OCI-LY7 (cell line): ENCODE results near the gene COL6A5. TPM values are rescaled to one million over a fixed set of nuclear protein-coding genes. Genes with fewer than 3 reads are reported as not detected.

Experiments used
- BruUV-seq: library from RNA; stranded (reverse); fragments of 400-500 nt; replicated peaks from 2 replicates; lab custom pipeline; 2021; lab: Mats Ljungman, UMichigan
- CTCF ChIA-PET: fragments of 300-600 bp; sonication (Branson Sonifier 250); formaldehyde crosslinking; loops from one replicate; lab custom pipeline; 2022; ENCODE audit warnings: antibody characterized with exemption; ENCODE audit not compliant: unreplicated experiment; lab: Charles Lee
- POLR2A ChIA-PET: fragments of 300-600 bp; sonication (Branson Sonifier 250); formaldehyde crosslinking; loops from one replicate; lab custom pipeline; 2022; ENCODE audit warnings: antibody characterized with exemption; lab: Charles Lee
- DNase-seq: peaks from one replicate; pipeline ENCODE4 v3.0.0-alpha.2; 2015; ENCODE audit warnings: low spot score
- H2AFZ ChIP-seq: fragments of 200-600 bp; sonication (generic), shearing (Covaris generic); 2 replicates; pipeline ENCODE4 v1.6.1; 2014; ENCODE audit warnings: mild to moderate bottlenecking, antibody characterized with exemption, low read length, moderate library complexity
- H3K27ac ChIP-seq: fragments of 200-600 bp; sonication (generic); 2 replicates; pipeline ENCODE4 v1.5.1; 2014; ENCODE audit warnings: mixed run types, low read depth, mild to moderate bottlenecking, moderate library complexity, low read length, inconsistent platforms; ENCODE audit not compliant: poor library complexity, severe bottlenecking
- H3K36me3 ChIP-seq: fragments of 200-600 bp; sonication (generic); 2 replicates; pipeline ENCODE4 v1.6.1; 2014; ENCODE audit warnings: mild to moderate bottlenecking, antibody characterized with exemption, low read length, moderate library complexity, mixed read lengths; ENCODE audit not compliant: insufficient read depth
- H3K4me1 ChIP-seq: fragments of 200-600 bp; sonication (generic); 2 replicates; pipeline ENCODE4 v1.5.1; 2014; ENCODE audit warnings: mild to moderate bottlenecking, low read length; ENCODE audit not compliant: insufficient read depth, poor library complexity, severe bottlenecking
- H3K4me2 ChIP-seq: fragments of 200-600 bp; sonication (generic); 2 replicates; pipeline ENCODE4 v1.6.1; 2014; ENCODE audit warnings: mild to moderate bottlenecking, low read length
- H3K4me3 ChIP-seq: fragments of 200-600 bp; sonication (generic); 2 replicates; pipeline ENCODE4 v1.5.1; 2014; ENCODE audit warnings: mild to moderate bottlenecking, low read depth, low read length; ENCODE audit not compliant: poor library complexity, severe bottlenecking
- H3K79me2 ChIP-seq: fragments of 200-600 bp; sonication (generic); 2 replicates; pipeline ENCODE4 v1.6.1; 2016; ENCODE audit warnings: low read depth, mild to moderate bottlenecking, low read length, moderate library complexity, mixed read lengths; ENCODE audit not compliant: insufficient read depth
- H3K9me2 ChIP-seq: fragments of 200-600 bp; sonication (generic); 2 replicates; pipeline ENCODE4 v1.6.1; 2016; ENCODE audit warnings: mild to moderate bottlenecking, low read length, mixed read lengths; ENCODE audit not compliant: insufficient read depth
- H3K9me3 ChIP-seq: fragments of 200-600 bp; sonication (generic); 2 replicates; pipeline ENCODE4 v1.6.1; 2014; ENCODE audit warnings: mild to moderate bottlenecking, mixed run types, low read length, mixed read lengths
- H4K20me1 ChIP-seq: fragments of 200-600 bp; sonication (generic); 2 replicates; pipeline ENCODE4 v1.6.1; 2014; ENCODE audit warnings: mild to moderate bottlenecking, antibody characterized with exemption, low read length, moderate library complexity, mixed read lengths; ENCODE audit not compliant: insufficient read depth
- CTCF ChIP-seq: fragments of 200-600 bp; sonication (generic); conservative IDR thresholded peaks from 2 replicates; pipeline ENCODE4 v1.5.1; 2014; ENCODE audit warnings: mild to moderate bottlenecking, antibody characterized with exemption, low read length, moderate library complexity, mixed read lengths
- EZH2phosphoT487 ChIP-seq: fragments of 200-600 bp; sonication (generic); IDR thresholded peaks from 2 replicates; pipeline ENCODE4 v1.6.1; 2018; ENCODE audit warnings: low read depth, borderline replicate concordance, mild to moderate bottlenecking, mixed run types, antibody characterized with exemption, low read length, moderate library complexity, mixed read lengths
- intact Hi-C: fragments of 100-400 bp; cut with micrococcal nuclease; formaldehyde crosslinking; loops from one replicate; pipeline ENCODE4 v1.10.0; 2022; ENCODE audit not compliant: unreplicated experiment
- total RNA-seq, 2 experiments: library from RNA; depleted of rRNA in 1 of 2; stranded (reverse); fragments of >200 nt in 1 of 2; shearing (Covaris generic) in 1 of 2; gene quantifications; 2 replicates each; pipeline ENCODE4 v1.2.3, GENCODE V29; 2014 to 2022

The COL6A5 gene
- total RNA-seq, 2 experiments from 2014 or later: not detected

- POLR2A ChIA-PET: interaction anchor here (0.7 to 0.9 kb wide), 2 partner anchors 97 to 262 kb away, joined by 3 to 7 read pairs; no protein-coding TSS in a partner anchor
- no peaks in the 10 kb centered on the region for H3K9me3 ChIP-seq
- H4K20me1 ChIP-seq: no peaks in the 10 kb centered on the region
- peaks cover 15% of the 10 kb centered on the region for H3K4me1 ChIP-seq
- no peaks in the 10 kb centered on the region for H3K79me2 ChIP-seq
- TF ChIP-seq CTCF: no peak
- TF ChIP-seq EZH2phosphoT487: no peak
- H2AFZ ChIP-seq: no peak overlapping the region
- CTCF ChIA-PET: no interaction called here
- no peak overlapping the region for H3K4me2 ChIP-seq
- H3K4me3 ChIP-seq: no peak overlapping the region
- H3K36me3 ChIP-seq: no peaks in the 10 kb centered on the region
- DNase-seq: no peak
- intact Hi-C loops: no loop called here
- no peaks in the 10 kb centered on the region for H3K9me2 ChIP-seq
- BruUV-seq: no TSS peak
- H3K27ac ChIP-seq: no peak overlapping the region
Observed at GRCh38 chr3:130527426-130527825, 182.0 kb downstream of the COL6A5 start.

DNA sequence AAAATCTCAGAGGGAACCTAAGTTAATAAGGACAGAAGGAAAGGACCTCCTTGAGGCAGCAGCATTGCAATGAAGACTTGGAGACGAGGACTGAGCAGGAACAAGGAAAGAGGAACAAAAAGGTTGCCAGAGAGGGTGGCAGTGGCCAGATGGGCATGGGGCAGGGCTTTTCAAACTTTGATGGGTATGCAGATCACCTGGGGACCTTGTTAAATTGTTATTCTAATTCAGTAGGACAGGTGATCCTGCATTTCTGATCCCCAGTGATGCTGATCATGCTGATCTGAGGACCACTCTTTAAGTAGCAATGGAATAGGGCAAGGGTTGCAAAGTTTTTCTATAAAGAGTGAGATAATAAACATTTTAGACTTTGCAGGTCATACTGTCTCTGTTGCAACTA is 182.6 kb downstream of the COL6A5 start:
- intact Hi-C loops: no loop called here
- Histone ChIP-seq H3K79me2 (no peaks in the 10 kb centered on the region), H3K36me3 (no peaks in the 10 kb centered on the region), H2AFZ (no peak overlapping the region), H3K27ac (no peak overlapping the region), H3K4me3 (no peak overlapping the region), H4K20me1 (no peaks in the 10 kb centered on the region), H3K4me2 (no peak overlapping the region), H3K9me3 (no peaks in the 10 kb centered on the region), H3K9me2 (no peaks in the 10 kb centered on the region), H3K4me1 (peaks cover 15% of the 10 kb centered on the region)
- ChIA-PET CTCF (interaction anchor here (0.6 kb wide), 1 partner anchor 366 kb away, joined by 3 read pairs; no protein-coding TSS in a partner anchor), POLR2A (interaction anchor here (0.7 kb wide), 2 partner anchors 130 to 263 kb away, joined by 3 to 7 read pairs; no protein-coding TSS in a partner anchor)
- BruUV-seq: no TSS peak
- no peak for DNase-seq
- no peak for TF ChIP-seq CTCF
- TF ChIP-seq EZH2phosphoT487: no peak

DNA sequence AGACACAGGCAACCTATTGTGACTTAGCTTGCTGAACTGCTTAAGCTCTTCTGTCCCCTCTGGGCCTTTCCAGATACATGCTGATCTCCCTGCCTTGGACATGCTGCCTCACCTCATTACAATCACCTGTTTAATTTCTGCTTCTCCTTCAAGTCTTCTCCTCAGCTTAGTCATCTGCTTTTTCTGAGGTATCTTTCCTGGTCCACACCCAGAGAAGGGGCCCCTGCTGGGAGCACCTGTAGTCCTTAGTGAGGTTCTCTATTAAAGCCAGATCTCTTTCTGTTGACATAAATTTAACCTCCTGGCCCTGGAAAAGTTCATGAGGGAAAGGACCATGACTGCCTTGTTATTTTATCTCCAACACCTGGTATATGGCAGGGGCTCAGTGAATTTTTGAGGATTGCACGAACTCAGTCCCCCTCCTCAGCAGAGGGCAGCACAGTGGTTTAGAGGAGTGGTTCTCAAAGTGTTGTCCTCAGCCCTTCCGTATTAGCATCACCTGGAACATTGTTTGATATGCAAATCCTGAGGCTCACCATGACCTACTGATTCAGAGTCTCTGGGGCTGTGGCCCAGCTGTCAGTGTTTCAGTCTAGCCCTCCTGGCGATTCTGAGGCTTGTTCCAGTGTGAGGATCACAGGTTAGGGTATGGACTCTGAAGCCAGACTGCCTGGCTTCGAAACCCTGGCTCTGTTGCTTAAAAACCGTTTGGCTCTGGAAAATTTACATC is 184.2 kb downstream of the COL6A5 start:
- Histone ChIP-seq H3K27ac (no peak overlapping the region), H2AFZ (peak overlapping the region; percentile 69; the same call in 1 of the 2 replicates)
- no TSS peak for BruUV-seq

More for the DNA sequence above, 184.2 kb downstream of the COL6A5 start:
- Histone ChIP-seq H3K79me2 (no peaks in the 10 kb centered on the region), H3K9me3 (no peaks in the 10 kb centered on the region), H3K4me1 (peaks cover 15% of the 10 kb centered on the region), H3K4me2 (peak overlapping the region; percentile 23; the same call in 1 of the 2 replicates), H3K36me3 (no peaks in the 10 kb centered on the region), H3K9me2 (no peaks in the 10 kb centered on the region), H3K4me3 (no peak overlapping the region), H4K20me1 (no peaks in the 10 kb centered on the region)
- CTCF ChIA-PET: no interaction called here
- intact Hi-C loops: no loop called here
- DNase-seq: peak; percentile 55
- TF ChIP-seq EZH2phosphoT487: no peak
- TF ChIP-seq CTCF: peak; percentile 55
- POLR2A ChIA-PET: interaction anchor here (0.8 to 1.0 kb wide), 2 partner anchors 8 to 10 kb away, joined by 3 to 6 read pairs; no protein-coding TSS in a partner anchor
